Activated naive CD8-positive, alpha-beta T cell treated with anti-CD3 and anti-CD28 coated beads for 36 hours (primary cell): ENCODE results near the gene PI16. TPM values are rescaled to one million over a fixed set of nuclear protein-coding genes. Genes with fewer than 3 reads are reported as not detected.
"Not testable (repeated sequence)": the region's sequence is repeated elsewhere in the genome, so short reads cannot be mapped to it uniquely, and the experiment has no call there.

Source experiments
- DNase-seq: peaks from one replicate; pipeline ENCODE4 v3.0.0; 2021
- H3K27ac Mint-ChIP-seq: one replicate; pipeline ENCODE4 v1.8.0; 2022; ENCODE audit warnings: mild to moderate bottlenecking, moderate library complexity, mixed read lengths
- H3K27me3 Mint-ChIP-seq: one replicate; pipeline ENCODE4 v1.8.0; 2022; ENCODE audit warnings: mild to moderate bottlenecking, mixed read lengths
- H3K36me3 Mint-ChIP-seq: one replicate; pipeline ENCODE4 v1.8.0; 2021; ENCODE audit warnings: mild to moderate bottlenecking, mixed read lengths
- H3K4me1 Mint-ChIP-seq: one replicate; pipeline ENCODE4 v1.8.0; 2021; ENCODE audit warnings: mixed read lengths
- H3K4me3 Mint-ChIP-seq: one replicate; pipeline ENCODE4 v1.8.0; 2022; ENCODE audit warnings: mild to moderate bottlenecking, moderate library complexity, mixed read lengths
- H3K9me3 Mint-ChIP-seq: one replicate; pipeline ENCODE4 v1.8.0; 2022; ENCODE audit warnings: mixed read lengths
- total RNA-seq, 2 experiments: library from RNA; stranded (reverse); gene quantifications; one replicate each; pipeline ENCODE4 v1.2.3, GENCODE V29; 2021

Gene PI16
- total RNA-seq, 2 experiments from 2014 or later = 0.18 to 0.39 TPM

DNA sequence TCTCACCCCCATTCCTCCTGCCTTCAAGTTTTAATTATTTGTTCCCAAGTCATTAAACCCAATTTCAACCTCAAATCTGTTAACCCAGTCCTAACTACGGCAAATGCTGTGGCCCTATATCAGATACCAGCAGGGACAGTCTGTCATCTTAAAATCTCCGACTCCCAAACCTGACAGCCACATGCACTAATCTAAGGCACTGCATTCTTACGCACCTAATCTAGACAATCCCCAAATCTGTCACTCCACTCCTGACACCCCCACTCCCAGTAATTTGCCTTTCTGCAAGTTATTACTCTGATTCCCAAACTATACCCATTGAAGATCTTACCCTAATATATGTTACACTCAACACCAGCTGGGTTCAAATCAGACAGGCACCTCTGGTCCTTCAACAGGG is 29.0 kb downstream of the PI16 start:
- Mint-ChIP-seq H3K27me3 (no peaks in the 10 kb centered on the region), H3K4me1 (peaks cover 26% of the 10 kb centered on the region), H3K4me3 (no peak overlapping the region), H3K27ac (no peak overlapping the region), H3K36me3 (peaks cover 5% of the 10 kb centered on the region), H3K9me3 (no peaks in the 10 kb centered on the region)
- DNase-seq = no peak

- no peaks in the 10 kb centered on the region for H3K27me3 Mint-ChIP-seq
- H3K4me3 Mint-ChIP-seq = no peak overlapping the region
- H3K4me1 Mint-ChIP-seq = peaks cover 21% of the 10 kb centered on the region
- H3K36me3 Mint-ChIP-seq = peaks cover 5% of the 10 kb centered on the region
- H3K27ac Mint-ChIP-seq = no peak overlapping the region
- H3K9me3 Mint-ChIP-seq = no peaks in the 10 kb centered on the region
- peak; percentile 61 for DNase-seq
Observed at GRCh38 chr6:36984581-36985416, 30.3 kb downstream of the PI16 start.

- Mint-ChIP-seq H3K4me3 (no peak overlapping the region), H3K9me3 (no peaks in the 10 kb centered on the region), H3K27me3 (no peaks in the 10 kb centered on the region), H3K4me1 (peaks cover 18% of the 10 kb centered on the region), H3K36me3 (peaks cover 5% of the 10 kb centered on the region), H3K27ac (no peak overlapping the region)
- no peak for DNase-seq
Observed at GRCh38 chr6:36985417-36985807, 30.9 kb downstream of the PI16 start.

GRCh38 chr6:36985808-36986703 is 31.5 kb downstream of the PI16 start, which contains the start of gene MTCH1:
Gene MTCH1, minus strand, starts transcription at chr6:36986196. Its CDS starts 23 bp downstream, at chr6:36986173.
- no peaks in the 10 kb centered on the region for H3K27me3 Mint-ChIP-seq

GRCh38 chr6:36986704-36987047 is 32.1 kb downstream of the PI16 start:
- no peaks in the 10 kb centered on the region for H3K27me3 Mint-ChIP-seq
- no peak for DNase-seq
- H3K4me1 Mint-ChIP-seq = peaks cover 11% of the 10 kb centered on the region
- peak overlapping the region; percentile 97 for H3K27ac Mint-ChIP-seq
- peak overlapping the region; percentile 97 for H3K4me3 Mint-ChIP-seq
- H3K9me3 Mint-ChIP-seq = no peaks in the 10 kb centered on the region
- H3K36me3 Mint-ChIP-seq = peaks cover 4% of the 10 kb centered on the region

More at GRCh38 chr6:36985808-36986703, 31.5 kb downstream of the PI16 start, which contains the start of gene MTCH1:
- H3K9me3 Mint-ChIP-seq = no peaks in the 10 kb centered on the region
- H3K4me3 Mint-ChIP-seq = peak within 1 kb of the TSS; percentile 97
- peak within 1 kb of the TSS; percentile 97 for H3K27ac Mint-ChIP-seq
- peaks cover 5% of the 10 kb centered on the region for H3K36me3 Mint-ChIP-seq
- DNase-seq = peak; percentile 92
- H3K4me1 Mint-ChIP-seq = peaks cover 15% of the 10 kb centered on the region

- DNase-seq = no peak
- H3K27ac Mint-ChIP-seq = no peak overlapping the region
- no peak overlapping the region for H3K4me3 Mint-ChIP-seq
- peaks cover 7% of the 10 kb centered on the region for H3K4me1 Mint-ChIP-seq
- H3K27me3 Mint-ChIP-seq = no peaks in the 10 kb centered on the region
- H3K9me3 Mint-ChIP-seq = no peaks in the 10 kb centered on the region
- H3K36me3 Mint-ChIP-seq = peaks cover 2% of the 10 kb centered on the region
Observed at GRCh38 chr6:36989264-36989663, 34.7 kb downstream of the PI16 start.

DNA sequence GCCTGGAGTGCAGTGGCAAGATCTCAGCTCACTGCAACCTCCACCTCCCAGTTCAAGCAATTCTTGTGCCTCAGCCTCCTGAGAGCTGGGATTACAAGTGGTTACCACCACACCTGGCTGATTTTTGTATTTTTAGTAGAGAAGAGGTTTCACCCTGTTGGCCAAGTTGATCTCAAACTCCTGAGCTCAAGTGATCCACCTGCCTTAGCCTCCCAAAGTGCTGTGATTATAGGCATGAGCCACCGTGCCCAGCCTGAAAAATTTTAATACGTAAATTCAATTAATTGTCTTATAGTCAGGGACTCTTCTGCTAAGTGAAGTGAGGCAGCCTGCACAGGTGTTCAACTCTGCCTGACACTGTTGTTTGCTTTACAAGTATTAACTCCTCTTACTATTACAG is 35.9 kb downstream of the PI16 start:
- H3K4me3 Mint-ChIP-seq, H3K9me3 Mint-ChIP-seq, H3K4me1 Mint-ChIP-seq, H3K27ac Mint-ChIP-seq, H3K36me3 Mint-ChIP-seq, H3K27me3 Mint-ChIP-seq, DNase-seq: not testable (repeated sequence)

DNA sequence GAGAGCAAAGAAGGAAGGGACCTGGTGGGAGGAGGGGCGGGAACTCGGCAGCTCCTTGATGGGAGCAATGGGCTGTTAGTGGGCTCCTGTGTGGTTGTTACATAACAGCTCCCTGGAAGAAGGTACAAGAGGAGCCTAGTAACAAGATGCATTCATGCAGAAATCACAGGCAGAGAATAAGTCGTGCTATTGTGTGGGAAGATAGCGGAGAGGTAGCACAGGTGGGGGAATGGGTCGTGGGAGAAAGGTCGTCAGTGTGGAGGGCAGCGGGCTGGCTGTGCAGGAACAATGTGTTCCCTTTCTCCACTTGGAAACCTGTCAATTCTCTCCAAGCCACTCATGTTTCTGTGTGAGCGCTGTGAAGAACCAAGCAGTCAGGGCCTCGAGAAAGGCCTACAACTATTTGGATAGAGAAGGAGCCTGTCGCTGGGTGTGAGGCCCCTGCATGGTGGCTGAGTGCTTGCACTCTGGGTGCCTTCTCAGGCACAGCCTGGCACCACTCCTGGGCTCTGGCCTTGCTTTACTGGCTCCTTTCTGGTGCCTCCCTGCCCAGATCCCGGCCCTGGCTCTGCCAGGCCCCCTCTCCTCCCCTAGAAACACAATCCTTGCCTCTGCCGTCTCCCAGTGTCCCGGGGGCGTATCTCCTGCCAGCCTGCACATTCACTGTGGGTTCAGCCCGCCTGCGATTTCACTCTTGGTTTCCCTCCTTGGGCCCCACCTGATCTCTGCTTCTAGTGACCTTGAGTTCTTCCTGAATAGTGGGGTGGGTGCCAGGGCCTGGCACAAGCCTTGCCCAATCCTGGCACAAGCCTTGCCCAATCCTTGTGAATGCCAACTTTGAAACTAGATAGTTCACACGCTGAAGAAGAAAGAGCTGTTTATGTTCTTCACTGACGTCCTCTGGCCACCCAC is 43.5 kb downstream of the PI16 start:
- Mint-ChIP-seq H3K9me3 (no peaks in the 10 kb centered on the region), H3K36me3 (no peaks in the 10 kb centered on the region), H3K4me1 (no peaks in the 10 kb centered on the region), H3K27ac (no peak overlapping the region), H3K27me3 (no peaks in the 10 kb centered on the region), H3K4me3 (no peak overlapping the region)
- DNase-seq = no peak

DNA sequence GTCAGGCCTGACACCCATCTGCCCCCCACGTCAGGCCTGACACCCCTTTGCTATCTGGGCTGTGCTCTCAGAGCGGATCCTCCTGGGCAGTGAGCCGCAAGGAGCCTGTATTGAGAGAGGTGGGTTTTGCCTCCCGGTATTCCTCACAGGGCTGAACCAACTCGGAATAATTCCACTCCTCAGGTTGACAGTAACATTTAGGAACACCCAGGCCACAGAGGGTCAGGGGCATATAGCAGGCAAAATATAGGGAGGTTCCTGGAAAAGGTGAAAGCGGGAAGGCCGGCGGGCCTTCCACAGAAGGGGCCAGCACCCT is 44.1 kb downstream of the PI16 start:
- no peaks in the 10 kb centered on the region for H3K9me3 Mint-ChIP-seq
- H3K4me3 Mint-ChIP-seq = no peak overlapping the region
- DNase-seq = no peak
- no peaks in the 10 kb centered on the region for H3K4me1 Mint-ChIP-seq
- H3K27me3 Mint-ChIP-seq = no peaks in the 10 kb centered on the region
- H3K27ac Mint-ChIP-seq = no peak overlapping the region
- no peaks in the 10 kb centered on the region for H3K36me3 Mint-ChIP-seq

DNA sequence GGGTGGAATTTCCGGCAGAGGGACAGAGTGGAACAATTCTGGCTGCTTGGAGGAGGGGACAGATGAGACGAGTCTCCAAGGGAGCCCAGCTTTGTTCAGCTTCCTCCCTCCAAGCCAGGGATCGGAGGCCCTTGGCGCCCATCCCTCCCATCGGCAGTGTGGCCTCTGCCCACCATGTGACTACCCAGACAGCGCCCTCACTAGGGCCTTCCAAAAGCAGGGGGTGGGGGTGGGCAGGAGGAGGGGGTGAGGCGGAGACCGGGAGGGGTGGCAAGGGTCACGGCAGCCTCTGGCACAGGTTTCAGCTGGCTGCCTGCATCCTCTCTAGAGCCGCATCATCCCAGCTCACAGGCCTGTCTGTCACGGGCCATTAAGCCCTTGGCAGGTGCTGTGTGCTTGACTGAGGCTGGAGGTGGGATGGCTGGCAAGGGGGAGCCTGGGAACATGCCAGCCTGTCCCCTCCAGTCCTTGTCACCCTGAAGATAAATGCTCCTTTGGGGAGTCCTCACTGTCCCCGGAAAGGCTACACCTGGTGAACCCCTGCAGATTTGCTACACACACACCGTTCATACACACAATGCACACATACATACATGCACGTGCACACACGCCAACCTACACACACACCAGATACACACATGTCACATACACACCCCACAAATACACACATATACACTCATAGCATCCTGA is 44.7 kb downstream of the PI16 start:
- Mint-ChIP-seq H3K4me1 (no peaks in the 10 kb centered on the region), H3K27me3 (no peaks in the 10 kb centered on the region), H3K27ac (no peak overlapping the region), H3K9me3 (no peaks in the 10 kb centered on the region), H3K36me3 (no peaks in the 10 kb centered on the region), H3K4me3 (no peak overlapping the region)
- DNase-seq = no peak

DNA sequence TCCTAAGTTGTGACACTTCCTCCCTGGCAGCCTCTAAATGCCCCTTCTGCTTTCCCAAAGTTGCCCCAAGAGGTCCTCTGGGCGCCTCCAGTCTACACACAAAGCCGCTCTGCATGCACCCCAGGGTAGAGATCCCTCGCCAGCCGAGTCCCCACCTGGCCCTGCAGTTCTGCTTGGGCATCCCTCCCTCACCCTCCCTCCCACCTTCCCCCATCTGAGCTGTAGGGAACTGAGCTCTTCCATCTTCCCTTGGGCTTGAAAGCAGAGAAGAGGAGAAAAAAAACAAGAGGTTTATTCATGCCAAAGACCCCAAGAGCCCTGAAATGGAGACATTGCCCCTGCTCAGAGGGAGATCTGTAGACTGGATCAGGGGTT is 45.2 kb downstream of the PI16 start:
- Mint-ChIP-seq H3K4me1 (no peaks in the 10 kb centered on the region), H3K36me3 (no peaks in the 10 kb centered on the region)

DNA sequence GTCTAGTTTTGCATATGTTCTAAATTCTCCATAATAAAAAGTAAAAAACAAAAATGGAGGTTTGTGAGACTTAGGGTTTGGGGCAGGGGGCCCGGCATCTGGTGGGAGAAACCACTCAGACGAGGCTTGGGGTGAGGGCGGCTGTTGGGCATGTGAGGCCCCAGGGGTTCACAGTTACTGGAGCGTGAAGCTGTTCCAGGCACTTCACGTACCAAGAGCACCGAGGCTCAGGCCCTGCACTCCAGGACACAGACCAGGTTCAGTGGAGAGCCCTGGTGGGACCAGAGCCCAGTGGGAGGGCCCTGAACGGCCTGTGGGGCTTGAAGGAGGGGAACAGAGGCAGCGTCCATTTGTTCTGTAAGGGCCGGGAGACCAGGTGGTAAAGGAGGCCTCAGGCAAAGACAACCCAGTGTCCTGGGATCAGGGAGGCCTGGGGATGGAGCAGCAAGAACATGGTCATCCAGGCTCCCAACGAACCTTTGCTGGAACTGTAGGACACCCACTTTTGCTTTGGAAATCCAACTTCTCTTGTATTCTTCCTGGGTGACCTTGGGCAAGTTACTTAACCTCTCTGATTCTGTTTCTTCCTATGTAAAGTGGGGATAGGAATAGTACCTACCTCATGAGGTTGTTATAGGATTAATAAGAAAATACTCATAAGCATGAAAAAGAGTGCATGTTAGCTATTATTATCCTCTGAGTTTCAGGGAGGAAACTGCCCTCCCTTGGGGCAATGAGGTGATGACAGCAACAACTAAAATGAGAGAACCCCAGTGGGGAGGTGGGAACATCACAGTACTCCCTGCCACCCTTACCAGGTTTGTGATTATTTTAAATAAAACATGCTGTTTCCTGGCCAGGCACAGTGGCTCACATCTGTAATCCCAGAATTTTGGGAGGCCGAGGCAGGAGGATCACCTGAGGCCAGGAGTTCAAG is 49.8 kb downstream of the PI16 start:
- no peak for DNase-seq
- Mint-ChIP-seq H3K9me3 (no peaks in the 10 kb centered on the region), H3K27me3 (no peaks in the 10 kb centered on the region), H3K4me3 (no peak overlapping the region), H3K4me1 (peaks cover 7% of the 10 kb centered on the region), H3K27ac (no peak overlapping the region), H3K36me3 (no peaks in the 10 kb centered on the region)

More for the DNA sequence above, 45.2 kb downstream of the PI16 start:
- no peak for DNase-seq
- H3K4me3 Mint-ChIP-seq = no peak overlapping the region
- H3K27ac Mint-ChIP-seq = no peak overlapping the region
- H3K9me3 Mint-ChIP-seq = no peaks in the 10 kb centered on the region
- no peaks in the 10 kb centered on the region for H3K27me3 Mint-ChIP-seq

- Mint-ChIP-seq H3K9me3 (no peaks in the 10 kb centered on the region), H3K27me3 (no peaks in the 10 kb centered on the region)
Observed at GRCh38 chr6:37005061-37005810, 50.7 kb downstream of the PI16 start, which contains the start of gene FGD2. Gene FGD2, plus strand, starts transcription at chr6:37005655. Its CDS starts 163 bp downstream, at chr6:37005818.

More at GRCh38 chr6:37005061-37005810, 50.7 kb downstream of the PI16 start, which contains the start of gene FGD2:
- Mint-ChIP-seq H3K4me3 (peak within 1 kb of the TSS; percentile 52), H3K36me3 (no peaks in the 10 kb centered on the region), H3K27ac (no peak within 1 kb of the TSS), H3K4me1 (peaks cover 7% of the 10 kb centered on the region)
- no peak for DNase-seq
